Measurements from ENCODE around the gene JAM3. TPM values are rescaled to one million over a fixed set of nuclear protein-coding genes. Genes with fewer than 3 reads are reported as not detected.

Gene JAM3
- total RNA-seq, 1 experiment from 2014 or later, result 45.4 TPM

DNA sequence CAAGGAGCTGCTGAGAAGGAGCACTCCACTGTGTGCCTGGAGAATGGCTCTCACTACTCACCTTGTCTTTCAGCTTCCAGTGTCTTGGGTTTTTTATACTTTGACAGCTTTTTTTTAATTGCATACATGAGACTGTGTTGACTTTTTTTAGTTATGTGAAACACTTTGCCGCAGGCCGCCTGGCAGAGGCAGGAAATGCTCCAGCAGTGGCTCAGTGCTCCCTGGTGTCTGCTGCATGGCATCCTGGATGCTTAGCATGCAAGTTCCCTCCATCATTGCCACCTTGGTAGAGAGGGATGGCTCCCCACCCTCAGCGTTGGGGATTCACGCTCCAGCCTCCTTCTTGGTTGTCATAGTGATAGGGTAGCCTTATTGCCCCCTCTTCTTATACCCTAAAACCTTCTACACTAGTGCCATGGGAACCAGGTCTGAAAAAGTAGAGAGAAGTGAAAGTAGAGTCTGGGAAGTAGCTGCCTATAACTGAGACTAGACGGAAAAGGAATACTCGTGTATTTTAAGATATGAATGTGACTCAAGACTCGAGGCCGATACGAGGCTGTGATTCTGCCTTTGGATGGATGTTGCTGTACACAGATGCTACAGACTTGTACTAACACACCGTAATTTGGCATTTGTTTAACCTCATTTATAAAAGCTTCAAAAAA, 82.3 kb downstream of the JAM3 start:
- in situ Hi-C loops (cut with HindIII; ENCODE audit: low pct_unique_long_range_greater_than_20kb, low sequenced_read_pairs) (no loop called here), intact Hi-C loops (cut with micrococcal nuclease; ENCODE audit: unreplicated experiment) (no loop called here)
- CTCF ChIA-PET, result no interaction called here
- Histone ChIP-seq H3K4me3 (ENCODE audit: low read depth in 2 of 2, low read length in 2 of 2) (no peak overlapping the region), H3K36me3 (ENCODE audit: control insufficient read depth, insufficient read depth, low read length) (peaks cover 5% of the 10 kb centered on the region), H3K4me1 (ENCODE audit: control insufficient read depth, insufficient read depth, low read length) (no peaks in the 10 kb centered on the region), H3K9me3 (ENCODE audit: control insufficient read depth, insufficient read depth, low read depth, low read length) (no peaks in the 10 kb centered on the region), H3K27ac (ENCODE audit: low read length) (no peak overlapping the region), H3K27me3 (ENCODE audit: control insufficient read depth, insufficient read depth, low read length) (no peaks in the 10 kb centered on the region)
- POLR2A ChIA-PET, result no interaction called here
- ATAC-seq, result no peak
- DNase-seq (ENCODE audit: low read depth, low spot score), result no peak
- no TSS peak for BruUV-seq (replicated peaks)
- TF ChIP-seq SIN3A (IDR thresholded peaks at IDR 0.05; ENCODE audit: borderline replicate concordance, insufficient read depth, low read depth, low read length) (no peak), CTCF (IDR thresholded peaks at IDR 0.05) (no peak), POLR2AphosphoS5 (IDR thresholded peaks at IDR 0.05; ENCODE audit: low read depth, low read length) (no peak), TCF7L2 (IDR thresholded peaks at IDR 0.05; ENCODE audit: low read depth, low read length) (no peak), REST (IDR thresholded peaks at IDR 0.05; ENCODE audit: insufficient read depth in 1 of 2, low read depth in 2 of 2, low read length in 1 of 2) (no peak)

GRCh38 chr11:134152696-134153095, 83.8 kb downstream of the JAM3 start:
- no peak for DNase-seq (ENCODE audit: low read depth, low spot score)
- ATAC-seq, result no peak
- POLR2A ChIA-PET, result interaction anchor here (0.6 kb wide), 1 partner anchor 8 kb away, joined by 3 read pairs; no protein-coding TSS in a partner anchor
- H3K9me3 ChIP-seq (ENCODE audit: control insufficient read depth, insufficient read depth, low read depth, low read length), result no peaks in the 10 kb centered on the region
- no peaks in the 10 kb centered on the region for H3K4me1 ChIP-seq (ENCODE audit: control insufficient read depth, insufficient read depth, low read length)
- H3K27ac ChIP-seq (ENCODE audit: low read length), result no peak overlapping the region
- BruUV-seq (replicated peaks), result TSS peak; percentile 61
- CTCF ChIA-PET, result interaction anchor here (1.1 kb wide), 1 partner anchor 225 kb away, joined by 4 read pairs; no protein-coding TSS in a partner anchor
- in situ Hi-C loops (cut with HindIII; ENCODE audit: low pct_unique_long_range_greater_than_20kb, low sequenced_read_pairs), result no loop called here
- intact Hi-C loops (cut with micrococcal nuclease; ENCODE audit: unreplicated experiment), result no loop called here
- peaks cover 5% of the 10 kb centered on the region for H3K36me3 ChIP-seq (ENCODE audit: control insufficient read depth, insufficient read depth, low read length)
- H3K27me3 ChIP-seq (ENCODE audit: control insufficient read depth, insufficient read depth, low read length), result no peaks in the 10 kb centered on the region
- H3K4me3 ChIP-seq (ENCODE audit: low read depth in 2 of 2, low read length in 2 of 2), result no peak overlapping the region
- TF ChIP-seq POLR2AphosphoS5 (IDR thresholded peaks at IDR 0.05; ENCODE audit: low read depth, low read length) (no peak), SIN3A (IDR thresholded peaks at IDR 0.05; ENCODE audit: borderline replicate concordance, insufficient read depth, low read depth, low read length) (no peak), TCF7L2 (IDR thresholded peaks at IDR 0.05; ENCODE audit: low read depth, low read length) (no peak), REST (IDR thresholded peaks at IDR 0.05; ENCODE audit: insufficient read depth in 1 of 2, low read depth in 2 of 2, low read length in 1 of 2) (no peak), CTCF (IDR thresholded peaks at IDR 0.05) (no peak)
